Measurements from ENCODE around the gene BCL2A1. TPM values are rescaled to one million over a fixed set of nuclear protein-coding genes. Genes with fewer than 3 reads are reported as not detected.

The BCL2A1 gene
- total RNA-seq, 4 donors from 2014 or later, result 3.0 to 4.0 TPM; not detected in 2

DNA sequence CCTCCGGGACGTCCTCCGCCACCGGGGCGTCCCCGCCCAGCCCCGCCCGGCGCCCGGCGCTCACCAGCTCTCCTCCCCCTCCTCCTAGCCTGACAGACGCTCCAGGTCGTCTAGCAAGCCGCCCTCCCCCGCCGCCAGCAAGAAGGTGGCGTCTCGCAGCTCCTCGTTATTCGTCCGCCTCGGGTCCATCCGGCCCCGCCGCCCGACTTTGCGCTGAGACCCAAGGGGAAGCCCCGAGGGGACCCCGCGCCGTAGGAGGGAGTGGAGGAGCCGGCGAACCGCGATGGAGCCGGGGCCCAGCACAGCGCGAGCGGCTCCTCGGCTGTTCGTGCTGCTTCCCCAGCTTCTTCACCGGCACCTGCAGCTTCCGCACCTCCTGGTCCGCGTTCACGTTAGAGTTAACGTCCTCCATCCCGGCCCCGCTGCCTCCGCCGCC is 47.9 kb downstream of the BCL2A1 start:
- in situ Hi-C loops (cut with MboI; ENCODE audit: low pct_ligation_motif_present in 1 of 4, low pct_unique_long_range_greater_than_20kb in 1 of 4, low sequenced_read_pairs in 3 of 4), result no loop called here
- TF ChIP-seq, protein P1, sequence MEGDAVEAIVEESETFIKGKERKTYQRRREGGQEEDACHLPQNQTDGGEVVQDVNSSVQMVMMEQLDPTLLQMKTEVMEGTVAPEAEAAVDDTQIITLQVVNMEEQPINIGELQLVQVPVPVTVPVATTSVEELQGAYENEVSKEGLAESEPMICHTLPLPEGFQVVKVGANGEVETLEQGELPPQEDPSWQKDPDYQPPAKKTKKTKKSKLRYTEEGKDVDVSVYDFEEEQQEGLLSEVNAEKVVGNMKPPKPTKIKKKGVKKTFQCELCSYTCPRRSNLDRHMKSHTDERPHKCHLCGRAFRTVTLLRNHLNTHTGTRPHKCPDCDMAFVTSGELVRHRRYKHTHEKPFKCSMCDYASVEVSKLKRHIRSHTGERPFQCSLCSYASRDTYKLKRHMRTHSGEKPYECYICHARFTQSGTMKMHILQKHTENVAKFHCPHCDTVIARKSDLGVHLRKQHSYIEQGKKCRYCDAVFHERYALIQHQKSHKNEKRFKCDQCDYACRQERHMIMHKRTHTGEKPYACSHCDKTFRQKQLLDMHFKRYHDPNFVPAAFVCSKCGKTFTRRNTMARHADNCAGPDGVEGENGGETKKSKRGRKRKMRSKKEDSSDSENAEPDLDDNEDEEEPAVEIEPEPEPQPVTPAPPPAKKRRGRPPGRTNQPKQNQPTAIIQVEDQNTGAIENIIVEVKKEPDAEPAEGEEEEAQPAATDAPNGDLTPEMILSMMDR (IDR thresholded peaks at IDR 0.05), result no peak
- TF ChIP-seq POLR2A (IDR thresholded peaks at IDR 0.05), result no peak
- TF ChIP-seq POLR2AphosphoS5 (IDR thresholded peaks at IDR 0.05), result peak; percentile 22 to 38 (median 28)

DNA sequence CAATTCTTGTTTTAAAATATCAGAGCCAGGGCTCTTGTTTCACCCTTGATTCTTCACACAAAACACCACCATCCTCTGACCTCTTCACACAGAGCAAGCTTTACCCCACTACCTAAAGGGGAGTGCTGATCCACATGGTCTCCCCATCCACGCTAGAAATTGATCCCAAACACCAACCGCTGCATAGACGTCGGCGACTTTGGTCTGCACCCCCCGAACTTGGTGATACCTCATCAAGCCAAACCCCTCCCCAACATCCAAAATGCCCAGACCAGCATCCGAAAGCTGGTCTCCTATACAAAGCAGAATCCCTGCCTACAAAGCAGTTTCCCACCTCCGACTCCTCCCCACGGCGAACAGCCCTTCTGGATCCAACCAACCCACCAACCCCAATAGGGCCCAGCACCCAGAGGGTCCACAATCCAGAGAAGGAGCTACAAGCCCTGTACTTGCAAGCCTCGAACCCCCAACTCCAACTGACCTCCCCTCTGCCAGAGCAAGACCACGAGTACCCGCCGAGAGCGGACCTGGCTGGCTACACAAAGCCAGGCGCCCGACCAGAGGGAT is 48.4 kb downstream of the BCL2A1 start:
- peaks cover 0 to 31% (median 12%) of the 10 kb centered on the region in 4 donors for H3K36me3 ChIP-seq
- TF ChIP-seq EP300 (IDR thresholded peaks at IDR 0.05; ENCODE audit: low read depth) (no peak), POLR2A (IDR thresholded peaks at IDR 0.05) (no peak), POLR2AphosphoS5 (IDR thresholded peaks at IDR 0.05) (no peak)
- TF ChIP-seq, protein P1 (IDR thresholded peaks at IDR 0.05), result no peak
- H3K27me3 ChIP-seq, result no peaks in the 10 kb centered on the region
- WGBS, 2 donors (ENCODE audit: low coverage in 1 of 2), result 17% methylated on average over 17 of the region's 17 CpGs; no CpG with 5 or more reads in 1 of the 2 donors
- DNase-seq, result no peak
- H3K9me3 ChIP-seq, result peaks cover 31 to 35% of the 10 kb centered on the region in 2 donors
- H3K27ac ChIP-seq, result peak overlapping the region; percentile 95 to 99 (median 97)
- H3K4me1 ChIP-seq, result peaks cover 0 to 14% (median 7%) of the 10 kb centered on the region in 4 donors
- H3K4me3 ChIP-seq, result peak overlapping the region; percentile 75 to 86 (median 84)
- intact Hi-C loops (cut with DNase I; ENCODE audit: low total_unique reads) (no loop called here), in situ Hi-C loops (cut with MboI; ENCODE audit: low pct_ligation_motif_present in 1 of 4, low pct_unique_long_range_greater_than_20kb in 1 of 4, low sequenced_read_pairs in 3 of 4) (no loop called here)

More for the DNA sequence above, 47.9 kb downstream of the BCL2A1 start:
- peaks cover 29 to 30% of the 10 kb centered on the region in 2 donors for H3K9me3 ChIP-seq
- peak overlapping the region; percentile 75 to 86 (median 84) for H3K4me3 ChIP-seq
- peak; percentile 81 for DNase-seq
- peak overlapping the region; percentile 95 to 99 (median 97) for H3K27ac ChIP-seq
- H3K27me3 ChIP-seq, result no peaks in the 10 kb centered on the region
- H3K36me3 ChIP-seq, result peaks cover 0 to 30% (median 12%) of the 10 kb centered on the region in 4 donors
- intact Hi-C loops (cut with DNase I; ENCODE audit: low total_unique reads), result no loop called here
- peaks cover 0 to 14% (median 7%) of the 10 kb centered on the region in 4 donors for H3K4me1 ChIP-seq
- WGBS, 2 donors (ENCODE audit: low coverage in 1 of 2), result 1% methylated on average over 45 of the region's 51 CpGs; no CpG with 5 or more reads in 1 of the 2 donors

DNA sequence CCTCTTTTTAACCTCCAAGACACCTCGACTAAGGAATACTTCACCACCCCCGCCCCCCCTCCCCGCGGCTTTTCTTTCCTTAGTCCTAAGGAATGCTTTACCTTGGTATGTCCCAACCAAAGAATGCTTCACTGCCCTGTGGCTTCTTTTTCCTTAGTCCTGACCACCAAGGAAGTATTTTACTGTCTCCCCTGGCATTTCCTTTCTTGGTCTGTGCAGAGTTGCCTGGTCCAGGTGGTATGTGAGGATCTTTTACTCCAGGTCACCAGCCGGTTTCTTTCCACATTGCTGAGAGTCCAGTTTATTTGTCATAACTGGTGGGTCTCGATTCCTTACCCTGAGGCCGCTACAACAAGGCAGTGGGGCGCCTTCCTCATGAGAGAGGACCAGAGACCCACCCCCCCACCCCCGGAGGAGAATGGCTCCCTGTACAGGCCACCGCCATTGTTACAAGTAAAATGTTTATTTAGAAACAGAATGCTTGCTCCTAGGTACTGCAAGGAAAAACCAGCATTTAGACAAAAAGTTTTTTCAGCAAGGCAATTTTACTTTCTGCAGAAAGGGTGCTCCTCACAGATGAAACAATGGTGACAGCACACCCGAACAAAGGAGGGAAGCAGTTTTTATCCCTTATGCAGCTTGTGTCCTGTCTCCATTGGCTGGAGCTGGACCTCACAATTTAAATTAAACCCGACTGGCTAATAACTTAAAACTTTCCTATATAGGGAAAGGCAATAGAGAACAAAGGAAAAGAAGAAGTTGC is 51.1 kb downstream of the BCL2A1 start:
- Histone ChIP-seq H3K36me3 (peaks cover 0 to 34% (median 12%) of the 10 kb centered on the region in 4 donors), H3K27me3 (no peaks in the 10 kb centered on the region), H3K4me3 (no peak overlapping the region), H3K9me3 (peaks cover 56 to 62% of the 10 kb centered on the region in 2 donors), H3K4me1 (peaks cover 0 to 14% (median 7%) of the 10 kb centered on the region in 4 donors), H3K27ac (no peak overlapping the region)
- in situ Hi-C loops (cut with MboI; ENCODE audit: low pct_ligation_motif_present in 1 of 4, low pct_unique_long_range_greater_than_20kb in 1 of 4, low sequenced_read_pairs in 3 of 4) (no loop called here), intact Hi-C loops (cut with DNase I; ENCODE audit: low total_unique reads) (no loop called here)
- WGBS, 2 donors (ENCODE audit: low coverage in 1 of 2), result 92 to 93% methylated on average over 6 to 12 of the region's 12 CpGs
- DNase-seq, result no peak
- no peak for TF ChIP-seq POLR2AphosphoS5 (IDR thresholded peaks at IDR 0.05)
- TF ChIP-seq EP300 (IDR thresholded peaks at IDR 0.05; ENCODE audit: low read depth), result no peak
- TF ChIP-seq, protein P1 (IDR thresholded peaks at IDR 0.05), result no peak

DNA sequence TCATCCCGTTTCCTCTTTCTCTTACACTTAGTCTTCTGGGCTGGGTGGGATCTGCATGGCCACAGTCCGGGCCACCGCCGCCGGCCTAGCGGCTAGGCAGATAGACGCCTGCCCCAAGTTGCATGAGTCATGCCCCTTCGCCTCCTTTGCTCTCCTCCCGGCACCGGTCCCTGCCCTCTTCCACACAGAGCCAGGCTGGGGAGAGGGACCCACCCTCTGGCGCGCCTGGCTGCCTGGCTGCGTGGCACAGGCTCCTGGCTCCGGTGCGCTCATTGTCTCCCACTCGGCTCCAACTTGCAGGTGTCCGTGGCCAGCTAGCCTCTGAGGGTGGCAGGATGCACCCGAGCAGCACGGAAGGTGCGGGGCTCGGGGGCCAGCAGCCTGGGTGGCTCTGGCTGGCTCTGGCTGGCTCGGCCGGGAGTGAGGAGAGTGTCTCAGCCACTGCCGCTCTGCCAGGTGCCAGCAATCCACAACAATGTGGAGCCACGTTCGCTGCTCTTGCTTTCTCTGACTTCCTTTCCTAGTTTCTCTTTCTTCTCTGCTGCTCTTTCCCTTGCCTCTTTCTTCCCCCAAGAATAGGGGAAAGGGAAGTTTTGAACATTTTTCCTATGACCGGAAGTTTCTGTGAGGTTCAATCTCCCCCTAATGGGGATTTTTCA is 51.8 kb downstream of the BCL2A1 start:
- Histone ChIP-seq H3K4me3 (no peak overlapping the region), H3K4me1 (peaks cover 0 to 11% (median 3%) of the 10 kb centered on the region in 4 donors), H3K27ac (no peak overlapping the region), H3K36me3 (peaks cover 0 to 41% (median 12%) of the 10 kb centered on the region in 4 donors), H3K9me3 (peaks cover 61 to 69% of the 10 kb centered on the region in 2 donors), H3K27me3 (no peaks in the 10 kb centered on the region)
- in situ Hi-C loops (cut with MboI; ENCODE audit: low pct_ligation_motif_present in 1 of 4, low pct_unique_long_range_greater_than_20kb in 1 of 4, low sequenced_read_pairs in 3 of 4) (no loop called here), intact Hi-C loops (cut with DNase I; ENCODE audit: low total_unique reads) (no loop called here)
- WGBS, 2 donors (ENCODE audit: low coverage in 1 of 2), result 91 to 94% methylated on average over 11 to 26 of the region's 27 CpGs
- DNase-seq, result no peak
- TF ChIP-seq, protein P1 (IDR thresholded peaks at IDR 0.05), result no peak
- no peak for TF ChIP-seq POLR2A (IDR thresholded peaks at IDR 0.05)
- no peak for TF ChIP-seq POLR2AphosphoS5 (IDR thresholded peaks at IDR 0.05)
- TF ChIP-seq EP300 (IDR thresholded peaks at IDR 0.05; ENCODE audit: low read depth), result no peak
